ENCODE results near the gene RUSF1.

DNA sequence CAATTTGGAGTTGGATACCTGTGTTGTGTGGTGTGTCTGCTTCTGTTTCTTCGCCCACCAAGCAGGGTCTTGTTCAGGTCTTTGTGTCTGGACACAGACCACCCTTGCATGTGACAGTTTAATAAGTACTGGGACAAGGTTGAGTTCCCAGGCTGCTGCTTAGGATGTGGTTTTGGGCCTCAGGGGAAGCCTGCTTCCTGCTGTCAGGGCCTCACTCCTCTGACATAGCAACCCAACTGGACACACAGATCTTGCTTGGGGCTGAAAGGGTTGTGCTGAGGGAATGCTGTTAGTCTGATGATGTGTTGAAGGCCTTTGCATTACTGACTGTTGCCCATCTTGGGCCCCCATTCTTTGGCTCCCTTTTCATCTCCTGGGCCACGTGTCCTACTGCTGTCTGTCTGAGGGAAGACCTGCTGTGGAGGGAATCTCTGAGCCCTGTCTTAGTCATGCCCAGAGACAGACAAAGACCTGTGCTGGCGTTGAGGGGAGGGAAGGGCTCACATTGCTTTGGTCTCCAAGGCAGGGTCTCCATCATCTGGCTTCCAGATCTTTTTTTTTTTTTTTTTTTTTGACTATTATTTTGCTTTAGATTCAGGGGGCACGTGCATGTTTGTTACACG is 40.9 kb downstream of the RUSF1 start:
- TF ChIP-seq CTCF (IDR thresholded peaks at IDR 0.05 in 2 of 3, conservative IDR thresholded peaks at IDR 0.05 in 1 of 3; ENCODE audit: borderline replicate concordance in 1 of 3, insufficient read depth in 1 of 3, low read depth in 2 of 3, low read length in 2 of 3) (no peak), POLR2A (IDR thresholded peaks at IDR 0.05; ENCODE audit: borderline replicate concordance, extremely low read depth, insufficient read depth, insufficient read length) (no peak), SIN3A (IDR thresholded peaks at IDR 0.05; ENCODE audit: low read depth) (no peak)

All from HCT116 (cell line).